Mucosa of descending colon (tissue), 3 donors: Measurements from ENCODE around the gene LDLRAD2. TPM values are rescaled to one million over a fixed set of nuclear protein-coding genes. Genes with fewer than 3 reads are reported as not detected.

Source experiments
- ATAC-seq: fragments of 200-7000 bp; cut with Tn5 transposase; one replicate; pipeline ENCODE4 v1.9.1; 2020; ENCODE audit warnings: mild to moderate bottlenecking, moderate library complexity
- DNase-seq, 3 donors: peaks; one replicate each; pipeline ENCODE4 v3.0.0-alpha.2; 2020
- H3K36me3 ChIP-seq: fragments of 200-600 bp; one replicate; pipeline ENCODE4 v1.8.0; 2021; ENCODE audit warnings: low read depth, mild to moderate bottlenecking
- H3K4me1 ChIP-seq: fragments of 200-600 bp; one replicate; pipeline ENCODE4 v1.8.0; 2021; ENCODE audit warnings: low read depth, mild to moderate bottlenecking
- H3K4me3 ChIP-seq: fragments of 200-600 bp; one replicate; pipeline ENCODE4 v1.8.0; 2021; ENCODE audit warnings: mild to moderate bottlenecking
- H3K9me3 ChIP-seq: fragments of 200-600 bp; one replicate; pipeline ENCODE4 v1.8.0; 2021; ENCODE audit warnings: mild to moderate bottlenecking
- CTCF ChIP-seq: fragments of 200-600 bp; IDR thresholded peaks from one replicate; pipeline ENCODE4 v1.8.0; 2022; ENCODE audit warnings: antibody characterized with exemption, mild to moderate bottlenecking
- intact Hi-C, 2 donors: fragments of 100-400 bp; cut with DNase I in 1 of 2; cut with micrococcal nuclease in 1 of 2; formaldehyde crosslinking; loops; one replicate each; pipeline versions ENCODE4 v1.11.0 to v1.11.1; 2022; cut with DNase I, micrococcal nuclease
- total RNA-seq, 3 donors: library from RNA; stranded (reverse); fragmentation: NEBNext Ultra II Directional in 2 of 3; extraction: Animal tissue kit (Norgen Biotek cat#: 25700) in 2 of 3; gene quantifications; one replicate each; pipeline versions ENCODE4 v1.2.1 to v1.2.4, GENCODE V29; 2021 to 2023
- donor health status: DM: no; HTN: no; CAD: no; lungs with moderate emphysema.
- donor health status: DM: no; HTN: no; CAD: no.
- donor health status: DM: no; HTN: yes; CAD: no.

Gene LDLRAD2
- total RNA-seq, 3 donors from 2014 or later = 0.09 to 0.27 (median 0.19) TPM

GRCh38 chr1:21873174-21873573, 61.1 kb downstream of the LDLRAD2 start:
- Histone ChIP-seq H3K36me3 (no peaks in the 10 kb centered on the region), H3K9me3 (no peaks in the 10 kb centered on the region), H3K4me3 (no peak overlapping the region), H3K4me1 (peaks cover 2% of the 10 kb centered on the region)
- ATAC-seq = no peak
- DNase-seq = no peak
- intact Hi-C loops = no loop called here
- no peak for TF ChIP-seq CTCF

GRCh38 chr1:21873761-21874160, 61.7 kb downstream of the LDLRAD2 start:
- no peak for TF ChIP-seq CTCF
- Histone ChIP-seq H3K36me3 (peaks cover 2% of the 10 kb centered on the region), H3K4me3 (no peak overlapping the region), H3K4me1 (peaks cover 2% of the 10 kb centered on the region), H3K9me3 (no peaks in the 10 kb centered on the region)
- DNase-seq = no peak
- no peak for ATAC-seq
- intact Hi-C loops = no loop called here

- no peak for ATAC-seq
- no peak for DNase-seq
- peaks cover 5% of the 10 kb centered on the region for H3K36me3 ChIP-seq
- intact Hi-C loops = no loop called here
- TF ChIP-seq CTCF = no peak
- no peak overlapping the region for H3K4me3 ChIP-seq
- no peaks in the 10 kb centered on the region for H3K9me3 ChIP-seq
- H3K4me1 ChIP-seq = peaks cover 2% of the 10 kb centered on the region
Measured at GRCh38 chr1:21874328-21874727, 62.3 kb downstream of the LDLRAD2 start.

Other genes with a start within 250 kb of the LDLRAD2 start
- 10 to 100 TPM; 15.7 to 59.6 (median 43.0) TPM for gene RAP1GAP, start 142.9 kb upstream of the LDLRAD2 start, total RNA-seq
- gene USP48, start 29.1 kb upstream of the LDLRAD2 start, total RNA-seq = 10 to 100 TPM; 39.1 to 70.6 (median 52.2) TPM
- gene HSPG2, start 125.0 kb downstream of the LDLRAD2 start, total RNA-seq = 100 to 1,000 TPM; 142 to 436 (median 197) TPM
- 1 to 10 TPM in 1 of 3 donors, under 1 TPM in 2; 0.35 to 3.5 (median 0.70) TPM for gene CELA3B, start 164.8 kb downstream of the LDLRAD2 start, total RNA-seq
- gene CELA3A, start 189.4 kb downstream of the LDLRAD2 start, total RNA-seq = 1 to 10 TPM in 1 of 3 donors, under 1 TPM in 1, not detected in 1; 0.65 to 1.0 TPM
- gene CDC42, start 240.4 kb downstream of the LDLRAD2 start, total RNA-seq = 100 to 1,000 TPM; 231 to 292 (median 282) TPM